ENCODE measurements around the gene NUF2. TPM values are rescaled to one million over a fixed set of nuclear protein-coding genes. Genes with fewer than 3 reads are reported as not detected.

NUF2 gene
- total RNA-seq, 1 experiment from 2014 or later, result 62.1 TPM

DNA sequence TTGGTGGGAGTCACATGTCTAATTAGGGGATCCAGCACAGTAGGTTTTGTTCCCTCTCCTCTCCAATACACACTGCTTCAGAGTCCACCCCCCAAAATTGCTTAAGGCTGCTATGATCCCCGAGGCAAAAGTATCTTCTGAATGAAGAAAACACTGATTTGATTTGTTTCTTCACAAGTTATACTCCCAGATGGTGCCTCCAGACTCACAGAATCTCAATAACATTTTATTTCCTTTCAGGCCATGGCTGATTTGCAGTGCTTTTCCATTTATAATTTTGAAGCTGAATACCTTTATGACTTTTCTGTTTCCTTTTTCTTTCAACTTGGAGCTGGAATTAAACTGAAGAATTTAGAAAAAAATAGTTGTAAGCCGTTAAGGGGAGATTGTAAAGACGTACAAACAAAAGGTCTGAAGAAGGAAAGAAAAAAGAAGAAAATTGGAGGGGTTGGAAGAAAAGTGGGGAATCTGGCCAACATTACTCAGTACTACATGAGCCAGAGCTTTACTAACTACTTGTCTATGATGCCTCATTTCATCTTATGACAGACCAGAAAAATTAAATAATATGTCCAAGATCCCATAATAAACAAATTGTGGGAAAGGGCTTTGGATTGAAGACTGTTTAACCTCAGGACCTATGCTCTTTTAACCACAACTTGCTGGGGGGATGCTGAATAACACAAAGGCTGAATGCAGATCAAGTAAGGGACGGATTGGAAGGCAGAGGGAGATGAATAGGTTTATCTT lies 75.9 kb downstream of the NUF2 start:
- ATAC-seq (no peak), DNase-seq (no peak)
- no peaks in the 10 kb centered on the region for H3K36me3 ChIP-seq (ENCODE audit: low read depth, low read length)
- H3K27ac ChIP-seq (ENCODE audit: low read length), result no peak overlapping the region
- ChIA-PET CTCF (no interaction called here), POLR2A (ENCODE audit: unreplicated experiment) (no interaction called here)
- H3K4me3 ChIP-seq (ENCODE audit: low read length), result no peak overlapping the region
- no peaks in the 10 kb centered on the region for H3K9me3 ChIP-seq (ENCODE audit: low read length)
- no peaks in the 10 kb centered on the region for H3K9me2 ChIP-seq (replicated peaks; ENCODE audit: low read length)
- H3K27me3 ChIP-seq (ENCODE audit: low read length), result peaks cover 60% of the 10 kb centered on the region
- no peak overlapping the region for H3K4me2 ChIP-seq (ENCODE audit: low read length)
- H3F3A ChIP-seq (ENCODE audit: low read length, unreplicated experiment), result no peaks in the 10 kb centered on the region
- H3K9ac ChIP-seq (ENCODE audit: low read length), result no peak overlapping the region
- intact Hi-C loops (cut with micrococcal nuclease), result no loop called here
- H3K4me1 ChIP-seq (ENCODE audit: insufficient read depth, low read length), result peaks cover 6% of the 10 kb centered on the region
- TF ChIP-seq, protein P1, sequence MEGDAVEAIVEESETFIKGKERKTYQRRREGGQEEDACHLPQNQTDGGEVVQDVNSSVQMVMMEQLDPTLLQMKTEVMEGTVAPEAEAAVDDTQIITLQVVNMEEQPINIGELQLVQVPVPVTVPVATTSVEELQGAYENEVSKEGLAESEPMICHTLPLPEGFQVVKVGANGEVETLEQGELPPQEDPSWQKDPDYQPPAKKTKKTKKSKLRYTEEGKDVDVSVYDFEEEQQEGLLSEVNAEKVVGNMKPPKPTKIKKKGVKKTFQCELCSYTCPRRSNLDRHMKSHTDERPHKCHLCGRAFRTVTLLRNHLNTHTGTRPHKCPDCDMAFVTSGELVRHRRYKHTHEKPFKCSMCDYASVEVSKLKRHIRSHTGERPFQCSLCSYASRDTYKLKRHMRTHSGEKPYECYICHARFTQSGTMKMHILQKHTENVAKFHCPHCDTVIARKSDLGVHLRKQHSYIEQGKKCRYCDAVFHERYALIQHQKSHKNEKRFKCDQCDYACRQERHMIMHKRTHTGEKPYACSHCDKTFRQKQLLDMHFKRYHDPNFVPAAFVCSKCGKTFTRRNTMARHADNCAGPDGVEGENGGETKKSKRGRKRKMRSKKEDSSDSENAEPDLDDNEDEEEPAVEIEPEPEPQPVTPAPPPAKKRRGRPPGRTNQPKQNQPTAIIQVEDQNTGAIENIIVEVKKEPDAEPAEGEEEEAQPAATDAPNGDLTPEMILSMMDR (conservative IDR thresholded peaks at IDR 0.05; ENCODE audit: low read depth, low read length), result no peak
- TF ChIP-seq EZH2phosphoT487 (IDR thresholded peaks at IDR 0.05; ENCODE audit: borderline replicate concordance, low read length), result no peak
- no peak for TF ChIP-seq EZH2 (IDR thresholded peaks at IDR 0.05; ENCODE audit: low read length, unreplicated experiment)
- no TSS peak for BruUV-seq (replicated peaks)
- no peak overlapping the region for H2AFZ ChIP-seq (ENCODE audit: low read length)
- H3K79me2 ChIP-seq (ENCODE audit: low read length), result no peaks in the 10 kb centered on the region
- no peaks in the 10 kb centered on the region for H4K20me1 ChIP-seq (ENCODE audit: low read length)

DNA sequence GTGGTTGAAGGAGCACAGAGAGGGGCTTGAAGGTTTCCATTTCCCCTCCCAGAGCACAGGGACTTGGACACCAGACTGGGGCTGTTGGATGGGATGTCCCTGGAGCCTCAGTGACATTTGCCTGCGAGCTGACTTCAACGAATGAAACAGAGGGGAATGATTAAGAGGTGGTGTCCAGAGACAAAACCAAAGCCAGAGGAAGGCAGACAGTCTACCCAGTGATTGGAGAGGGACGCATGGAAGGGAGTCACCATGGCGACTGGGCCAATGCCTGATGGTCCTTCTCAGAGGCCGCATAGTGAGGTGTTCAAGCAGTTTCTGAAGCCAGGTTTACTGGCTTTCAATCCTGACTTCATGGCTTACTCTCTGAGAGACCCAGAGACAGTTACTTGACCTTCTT lies 77.2 kb downstream of the NUF2 start:
- CTCF ChIA-PET, result no interaction called here
- TF ChIP-seq EZH2 (IDR thresholded peaks at IDR 0.05; ENCODE audit: low read length, unreplicated experiment) (no peak), EZH2phosphoT487 (IDR thresholded peaks at IDR 0.05; ENCODE audit: borderline replicate concordance, low read length) (no peak)
- TF ChIP-seq, protein P1 (conservative IDR thresholded peaks at IDR 0.05; ENCODE audit: low read depth, low read length), result no peak
- POLR2A ChIA-PET (ENCODE audit: unreplicated experiment), result no interaction called here

DNA sequence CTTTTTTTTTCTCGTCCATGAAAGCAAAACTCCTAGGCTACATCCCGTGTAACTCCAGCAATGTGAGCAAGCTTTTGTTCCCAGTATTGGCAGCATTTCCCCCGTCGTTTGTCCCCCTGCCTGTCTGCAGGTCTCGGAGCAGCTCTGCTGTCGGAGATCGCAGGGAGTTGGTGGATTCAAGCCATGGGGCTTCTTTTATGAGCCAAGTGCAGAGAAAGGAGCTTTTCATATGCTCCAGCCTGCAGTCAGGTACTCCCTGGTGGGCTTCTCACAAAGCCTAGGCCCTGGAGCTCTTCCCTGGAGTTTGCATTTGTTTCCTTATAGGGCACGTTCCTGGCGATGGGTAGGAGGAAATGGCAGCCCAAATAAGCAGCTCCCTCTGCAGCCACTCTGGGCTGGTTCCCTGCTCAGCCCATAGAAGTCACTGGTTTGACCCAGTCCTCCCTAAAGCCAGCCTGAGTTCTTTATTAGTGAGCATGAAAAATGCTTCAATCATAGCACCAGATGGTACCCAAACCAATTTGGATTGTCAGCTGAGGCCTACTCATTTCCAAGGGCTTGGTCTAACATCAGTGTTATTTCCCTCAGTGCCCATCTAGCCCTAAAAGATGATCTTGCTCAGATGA lies 78.3 kb downstream of the NUF2 start:
- Histone ChIP-seq H3F3A (ENCODE audit: low read length, unreplicated experiment) (no peaks in the 10 kb centered on the region), H3K9me3 (ENCODE audit: low read length) (no peaks in the 10 kb centered on the region), H3K36me3 (ENCODE audit: low read depth, low read length) (no peaks in the 10 kb centered on the region), H4K20me1 (ENCODE audit: low read length) (0 out of 2 replicates have a peak, but pooled peaks cover 3% of the 10 kb centered on the region), H3K4me3 (ENCODE audit: low read length) (no peak overlapping the region), H2AFZ (ENCODE audit: low read length) (no peak overlapping the region), H3K27me3 (ENCODE audit: low read length) (peaks cover 51% of the 10 kb centered on the region), H3K4me2 (ENCODE audit: low read length) (no peak overlapping the region), H3K9me2 (replicated peaks; ENCODE audit: low read length) (no peaks in the 10 kb centered on the region), H3K9ac (ENCODE audit: low read length) (no peak overlapping the region), H3K4me1 (ENCODE audit: insufficient read depth, low read length) (peaks cover 6% of the 10 kb centered on the region), H3K27ac (ENCODE audit: low read length) (no peak overlapping the region), H3K79me2 (ENCODE audit: low read length) (no peaks in the 10 kb centered on the region)
- intact Hi-C loops (cut with micrococcal nuclease), result no loop called here
- ChIA-PET POLR2A (ENCODE audit: unreplicated experiment) (interaction anchor here (0.6 kb wide), 1 partner anchor 339 kb away, joined by 3 read pairs; no protein-coding TSS in a partner anchor), CTCF (no interaction called here)
- DNase-seq, result no peak
- no peak for ATAC-seq
- BruUV-seq (replicated peaks), result no TSS peak
- TF ChIP-seq, protein P1 (conservative IDR thresholded peaks at IDR 0.05; ENCODE audit: low read depth, low read length), result no peak
- TF ChIP-seq EZH2phosphoT487 (IDR thresholded peaks at IDR 0.05; ENCODE audit: borderline replicate concordance, low read length) (no peak), EZH2 (IDR thresholded peaks at IDR 0.05; ENCODE audit: low read length, unreplicated experiment) (no peak)

More for the DNA sequence above, 77.2 kb downstream of the NUF2 start:
- intact Hi-C loops (cut with micrococcal nuclease), result no loop called here
- Histone ChIP-seq H3K79me2 (ENCODE audit: low read length) (no peaks in the 10 kb centered on the region), H2AFZ (ENCODE audit: low read length) (no peak overlapping the region), H3F3A (ENCODE audit: low read length, unreplicated experiment) (no peaks in the 10 kb centered on the region), H3K9me2 (replicated peaks; ENCODE audit: low read length) (no peaks in the 10 kb centered on the region), H3K9ac (ENCODE audit: low read length) (no peak overlapping the region), H3K4me1 (ENCODE audit: insufficient read depth, low read length) (peaks cover 6% of the 10 kb centered on the region), H3K9me3 (ENCODE audit: low read length) (no peaks in the 10 kb centered on the region), H3K27ac (ENCODE audit: low read length) (no peak overlapping the region), H3K27me3 (ENCODE audit: low read length) (peaks cover 59% of the 10 kb centered on the region), H3K36me3 (ENCODE audit: low read depth, low read length) (no peaks in the 10 kb centered on the region), H3K4me2 (ENCODE audit: low read length) (no peak overlapping the region), H4K20me1 (ENCODE audit: low read length) (0 out of 2 replicates have a peak, but pooled peaks cover 3% of the 10 kb centered on the region), H3K4me3 (ENCODE audit: low read length) (no peak overlapping the region)
- BruUV-seq (replicated peaks), result no TSS peak
- DNase-seq, result no peak
- no peak for ATAC-seq

Data from PC-3 (cell line).